CD8-positive, alpha-beta memory T cell (primary cell): ENCODE data around the gene TTLL9. TPM values are rescaled to one million over a fixed set of nuclear protein-coding genes. Genes with fewer than 3 reads are reported as not detected.

ENCODE experiments used
- CTCF ChIA-PET: fragments of 350-600 bp; sonication (Branson Sonifier 250); formaldehyde crosslinking; loops from one replicate; lab custom pipeline; 2021; ENCODE audit warnings: antibody characterized with exemption; lab: Charles Lee
- POLR2A ChIA-PET: fragments of 350-600 bp; sonication (Branson Sonifier 250); formaldehyde crosslinking; loops from one replicate; lab custom pipeline; 2021; ENCODE audit warnings: antibody characterized with exemption; lab: Charles Lee
- DNase-seq, 5 donors: peaks; one replicate each; pipeline versions ENCODE4 v3.0.0 to v3.0.0-alpha.2; 2020 to 2022; ENCODE audit warnings: mixed read lengths in 1 of 5
- H3K27ac ChIP-seq: one replicate; pipeline ENCODE4 v1.7.0; 2013; ENCODE audit warnings: low read depth, mild to moderate bottlenecking, low read length, moderate library complexity
- H3K27me3 ChIP-seq: 2 replicates; pipeline ENCODE4 v1.7.0; 2013; ENCODE audit warnings: low read length, mild to moderate bottlenecking; ENCODE audit not compliant: insufficient read depth, poor library complexity, severe bottlenecking
- H3K36me3 ChIP-seq: 2 replicates; pipeline ENCODE4 v1.7.0; 2013; ENCODE audit warnings: mild to moderate bottlenecking, low read length, moderate library complexity; ENCODE audit not compliant: insufficient read depth
- H3K4me1 ChIP-seq: 2 replicates; pipeline ENCODE4 v1.7.0; 2013; ENCODE audit warnings: mild to moderate bottlenecking, low read length, moderate library complexity; ENCODE audit not compliant: insufficient read depth
- H3K4me3 ChIP-seq: 2 replicates; pipeline ENCODE4 v1.7.0; 2013; ENCODE audit warnings: mild to moderate bottlenecking, low read length
- H3K9me3 ChIP-seq: 2 replicates; pipeline ENCODE4 v1.7.0; 2013; ENCODE audit warnings: mild to moderate bottlenecking, low read length
- H3K27ac Mint-ChIP-seq, 8 donors: one replicate each; pipeline ENCODE4 v1.8.0; 2020 to 2021; ENCODE audit warnings: mixed read lengths in 8 of 8, mild to moderate bottlenecking in 6 of 8, inconsistent platforms in 3 of 8, moderate library complexity in 3 of 8
- H3K27me3 Mint-ChIP-seq, 2 donors: one replicate each; pipeline ENCODE4 v1.8.0; 2020 to 2021; ENCODE audit warnings: mixed read lengths in 2 of 2, mild to moderate bottlenecking in 1 of 2, moderate library complexity in 1 of 2
- H3K36me3 Mint-ChIP-seq, 3 donors: one replicate each; pipeline ENCODE4 v1.8.0; 2020 to 2021; ENCODE audit warnings: mixed read lengths in 3 of 3, inconsistent platforms in 1 of 3, mild to moderate bottlenecking in 1 of 3
- H3K4me1 Mint-ChIP-seq, 3 donors: one replicate each; pipeline ENCODE4 v1.8.0; 2020 to 2021; ENCODE audit warnings: mixed read lengths in 3 of 3, inconsistent platforms in 1 of 3, mild to moderate bottlenecking in 1 of 3
- H3K4me3 Mint-ChIP-seq, 7 donors: one replicate each; pipeline ENCODE4 v1.8.0; 2020 to 2021; ENCODE audit warnings: mixed read lengths in 7 of 7, mild to moderate bottlenecking in 6 of 7, moderate library complexity in 4 of 7, inconsistent platforms in 2 of 7
- H3K9me3 Mint-ChIP-seq, 5 donors: one replicate each; pipeline ENCODE4 v1.8.0; 2020 to 2022; ENCODE audit warnings: mixed read lengths in 5 of 5, mild to moderate bottlenecking in 3 of 5, moderate library complexity in 2 of 5, inconsistent platforms in 1 of 5
- polyA plus RNA-seq: library from polyadenylated mRNA; unstranded; fragments of 300-500 nt; fragmentation: Illumina TruSeq; gene quantifications from one replicate; pipeline ENCODE4 v1.2.3, GENCODE V29; 2021
- total RNA-seq, 2 experiments: library from RNA; stranded (reverse); gene quantifications; one replicate each; pipeline ENCODE4 v1.2.3, GENCODE V29; 2021

TTLL9 gene
- total and polyA plus RNA-seq, 3 experiments from 2014 or later, result not detected

DNA sequence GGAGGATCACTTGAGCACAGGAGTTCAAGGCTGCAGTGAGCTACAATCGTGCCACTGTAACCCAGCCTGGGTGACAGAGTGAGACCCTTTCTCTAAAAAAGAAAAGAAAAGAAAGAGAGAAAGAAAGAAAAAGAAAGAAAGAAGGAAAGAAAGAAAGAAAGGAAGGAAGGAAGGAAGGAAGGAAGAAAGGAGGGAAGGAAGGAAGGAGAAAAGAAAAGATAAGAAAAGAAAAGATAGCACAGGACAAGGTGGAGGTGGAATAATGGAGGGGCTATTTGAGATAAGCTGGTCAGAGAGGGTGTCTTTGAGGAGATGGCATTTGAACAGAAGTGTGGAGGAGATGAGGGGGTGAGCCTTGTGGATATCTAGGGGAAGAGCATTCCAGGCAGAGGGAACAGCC lies 84.1 kb downstream of the TTLL9 start:
- Histone ChIP-seq H3K4me3 (no peak overlapping the region), H3K27me3 (peaks cover 5% of the 10 kb centered on the region), H3K4me1 (peaks cover 21% of the 10 kb centered on the region), H3K36me3 (no peaks in the 10 kb centered on the region), H3K27ac (no peak overlapping the region), H3K9me3 (no peaks in the 10 kb centered on the region)
- H3K36me3 Mint-ChIP-seq, result peaks cover 0 to 16% (median 3%) of the 10 kb centered on the region in 3 donors
- H3K27ac Mint-ChIP-seq, result no peak overlapping the region
- H3K4me1 Mint-ChIP-seq, result peaks cover 24 to 28% (median 28%) of the 10 kb centered on the region in 3 donors
- H3K4me3 Mint-ChIP-seq, result no peak overlapping the region
- peaks cover 18 to 28% of the 10 kb centered on the region in 2 donors for H3K27me3 Mint-ChIP-seq
- H3K9me3 Mint-ChIP-seq, result no peaks in the 10 kb centered on the region
- DNase-seq, result no peak
- POLR2A ChIA-PET, result no interaction called here
- CTCF ChIA-PET, result interaction anchor here (0.9 kb wide), 1 partner anchor 13 kb away, joined by 3 read pairs; no protein-coding TSS in a partner anchor

DNA sequence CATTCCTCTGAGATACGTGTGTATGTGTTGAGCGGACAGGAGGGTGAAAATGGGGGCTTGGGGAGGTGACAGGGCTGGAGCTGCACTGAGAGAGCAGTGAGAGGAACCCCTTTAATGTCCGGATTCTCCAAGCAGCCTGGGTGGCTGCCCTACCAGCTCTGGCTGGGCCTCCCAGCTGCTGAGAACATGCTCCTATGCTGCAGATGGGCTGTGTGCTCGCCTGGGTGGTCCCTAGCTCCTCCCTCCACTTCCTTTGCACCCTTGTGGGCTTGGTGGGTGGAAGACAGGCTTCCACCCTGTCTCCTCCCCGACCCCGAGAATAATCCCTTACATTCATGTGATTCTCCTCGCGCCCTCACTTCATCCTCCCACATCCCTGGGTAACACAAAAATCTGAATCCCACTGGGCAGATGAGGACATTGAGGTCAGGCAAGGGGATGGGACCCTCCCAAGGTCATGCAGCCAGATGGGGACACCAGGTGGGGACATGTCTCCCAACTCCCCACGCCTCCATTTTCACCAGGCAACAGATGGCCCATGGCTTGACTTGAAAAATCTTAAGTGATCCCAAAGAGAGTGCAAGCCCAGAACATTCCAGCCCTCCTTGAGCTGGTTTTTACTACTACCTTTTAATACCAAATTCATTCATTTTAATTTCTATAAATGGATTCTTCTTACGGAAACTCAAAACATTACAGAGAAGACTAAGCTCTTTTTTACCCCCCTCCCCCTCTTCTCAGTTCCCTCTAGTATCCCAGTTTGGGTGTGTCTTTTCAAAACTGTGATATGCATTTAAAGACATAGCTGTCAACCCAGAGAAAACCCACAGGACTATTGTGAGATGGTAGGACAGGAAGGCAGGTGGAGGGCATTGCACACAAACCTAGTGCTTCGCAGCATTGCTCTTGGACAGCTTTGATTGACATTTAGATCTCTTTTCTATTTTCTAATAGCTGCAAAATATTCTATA lies 86.4 kb downstream of the TTLL9 start:
- POLR2A ChIA-PET, result no interaction called here
- no peaks in the 10 kb centered on the region for H3K36me3 ChIP-seq
- Mint-ChIP-seq H3K27me3 (peaks cover 21 to 47% of the 10 kb centered on the region in 2 donors), H3K27ac (no peak overlapping the region), H3K4me1 (peaks cover 5% of the 10 kb centered on the region in 3 donors), H3K36me3 (peaks cover 0 to under 1% (median 0%) of the 10 kb centered on the region in 3 donors), H3K9me3 (no peaks in the 10 kb centered on the region), H3K4me3 (no peak overlapping the region)
- DNase-seq, result no peak
- H3K27me3 ChIP-seq, result peaks cover 5% of the 10 kb centered on the region
- CTCF ChIA-PET, result interaction anchor here (0.9 kb wide), 2 partner anchors 104 to 110 kb away, joined by 3 read pairs; no protein-coding TSS in a partner anchor
- no peak overlapping the region for H3K4me3 ChIP-seq
- H3K4me1 ChIP-seq, result peaks cover 4% of the 10 kb centered on the region
- H3K27ac ChIP-seq, result no peak overlapping the region
- H3K9me3 ChIP-seq, result no peaks in the 10 kb centered on the region

DNA sequence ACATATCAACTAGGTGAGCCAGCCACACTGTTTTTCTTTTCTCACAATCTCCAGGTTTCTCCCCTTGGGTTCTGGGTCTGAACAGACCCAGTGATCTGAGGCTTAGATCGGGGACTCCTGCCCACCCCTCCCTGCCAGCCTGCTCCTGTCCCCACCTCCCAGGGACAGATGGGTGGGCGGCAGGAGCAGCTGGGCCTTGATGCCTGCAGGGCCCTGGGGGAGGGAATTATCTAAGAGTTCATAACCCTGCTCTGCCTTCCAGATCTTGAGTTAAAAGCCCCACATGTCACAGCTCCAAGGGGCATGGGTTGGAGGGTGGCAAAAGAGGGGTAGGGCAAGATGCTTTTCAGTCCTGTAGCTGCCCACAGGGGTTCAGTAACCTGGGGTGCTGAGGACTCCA lies 92.3 kb downstream of the TTLL9 start:
- Histone ChIP-seq H3K36me3 (no peaks in the 10 kb centered on the region), H3K9me3 (no peaks in the 10 kb centered on the region), H3K27ac (no peak overlapping the region), H3K4me1 (no peaks in the 10 kb centered on the region), H3K27me3 (peaks cover 14% of the 10 kb centered on the region), H3K4me3 (no peak overlapping the region)
- H3K4me3 Mint-ChIP-seq, result no peak overlapping the region
- H3K27ac Mint-ChIP-seq, result no peak overlapping the region
- peaks cover 0 to 3% (median 0%) of the 10 kb centered on the region in 5 donors for H3K9me3 Mint-ChIP-seq
- peaks cover 0 to 4% (median 0%) of the 10 kb centered on the region in 3 donors for H3K36me3 Mint-ChIP-seq
- H3K4me1 Mint-ChIP-seq, result peaks cover 0 to 5% (median 4%) of the 10 kb centered on the region in 3 donors
- POLR2A ChIA-PET, result no interaction called here
- H3K27me3 Mint-ChIP-seq, result peaks cover 37 to 70% of the 10 kb centered on the region in 2 donors
- no peak for DNase-seq
- CTCF ChIA-PET, result no interaction called here

DNA sequence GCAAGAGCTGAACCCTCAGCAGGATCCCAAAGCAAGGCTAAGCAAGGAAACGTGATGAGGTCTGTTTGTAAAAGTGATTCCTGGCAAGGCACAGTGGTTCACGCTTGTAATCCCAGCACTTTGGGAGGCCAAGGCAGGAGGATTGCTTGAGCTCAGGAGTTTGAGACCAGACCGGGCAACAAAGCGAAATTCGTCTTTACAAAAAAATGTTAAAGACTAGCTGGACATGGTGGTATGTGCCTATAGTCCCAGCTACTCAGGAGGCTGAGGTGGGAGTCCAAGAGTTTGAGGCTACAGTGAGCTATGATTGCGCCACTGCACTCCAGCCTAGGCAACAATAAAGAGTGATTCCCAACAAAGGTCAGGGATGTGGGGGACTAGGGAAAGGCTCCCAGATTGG lies 93.5 kb downstream of the TTLL9 start:
- H3K36me3 Mint-ChIP-seq, result peaks cover 0 to 4% (median 0%) of the 10 kb centered on the region in 3 donors
- Histone ChIP-seq H3K27ac (no peak overlapping the region), H3K27me3 (peaks cover 18% of the 10 kb centered on the region), H3K4me1 (no peaks in the 10 kb centered on the region), H3K36me3 (no peaks in the 10 kb centered on the region), H3K9me3 (no peaks in the 10 kb centered on the region), H3K4me3 (no peak overlapping the region)
- CTCF ChIA-PET, result interaction anchor here (0.8 kb wide), 1 partner anchor 12 kb away, joined by 3 read pairs; the partner anchor contains the start of gene PDRG1
- no peak overlapping the region for H3K4me3 Mint-ChIP-seq
- no peak for DNase-seq
- peaks cover 36 to 72% of the 10 kb centered on the region in 2 donors for H3K27me3 Mint-ChIP-seq
- H3K27ac Mint-ChIP-seq, result no peak overlapping the region
- H3K4me1 Mint-ChIP-seq, result peaks cover 5 to 10% (median 8%) of the 10 kb centered on the region in 3 donors
- POLR2A ChIA-PET, result no interaction called here
- peaks cover 0 to 3% (median 2%) of the 10 kb centered on the region in 5 donors for H3K9me3 Mint-ChIP-seq

DNA sequence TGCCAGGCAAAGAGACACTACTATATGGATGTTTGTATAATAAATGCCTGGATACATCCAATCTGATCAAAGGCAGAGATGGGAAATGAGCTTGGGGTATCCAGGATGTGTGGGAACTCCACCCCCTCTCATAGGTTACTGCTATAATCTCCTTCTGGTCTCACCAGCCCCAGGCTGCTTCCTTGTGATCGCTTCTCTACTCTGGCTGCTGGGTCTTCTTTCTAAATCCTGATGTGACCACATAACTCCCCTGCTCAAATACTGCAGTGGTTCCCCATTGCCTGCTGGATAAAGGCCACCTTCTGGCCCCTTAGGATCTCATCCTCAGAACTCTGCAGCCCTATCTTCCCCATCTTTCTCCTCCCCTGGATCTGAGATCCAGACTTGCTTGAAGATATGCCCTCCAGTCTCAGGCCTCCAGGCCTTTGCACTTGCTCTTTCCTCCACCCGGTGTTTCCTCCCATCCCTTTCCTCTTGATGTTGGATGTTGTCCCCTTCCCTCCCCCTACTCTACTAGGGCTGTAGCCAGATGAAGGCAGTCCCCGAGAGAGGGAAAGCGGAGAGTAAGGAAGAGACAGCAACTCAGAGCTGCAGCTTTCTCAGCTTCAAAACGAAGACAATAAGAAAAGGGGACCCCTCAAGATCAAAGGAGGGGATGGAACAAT lies 96.7 kb downstream of the TTLL9 start:
- H3K4me1 ChIP-seq, result no peaks in the 10 kb centered on the region
- Mint-ChIP-seq H3K9me3 (peaks cover 0 to 4% (median 2%) of the 10 kb centered on the region in 5 donors), H3K4me3 (peak overlapping the region; percentile 28 to 77 (median 52)), H3K27ac (peak overlapping the region in 2 of 8 donors; percentile 45 to 91), H3K36me3 (peaks cover 0 to 4% (median 0%) of the 10 kb centered on the region in 3 donors), H3K4me1 (peaks cover 5 to 13% (median 8%) of the 10 kb centered on the region in 3 donors), H3K27me3 (peaks cover 40 to 70% of the 10 kb centered on the region in 2 donors)
- H3K27me3 ChIP-seq, result peaks cover 25% of the 10 kb centered on the region
- no peaks in the 10 kb centered on the region for H3K9me3 ChIP-seq
- no peaks in the 10 kb centered on the region for H3K36me3 ChIP-seq
- POLR2A ChIA-PET, result no interaction called here
- CTCF ChIA-PET, result interaction anchor here (2.6 kb wide), 1 partner anchor 15 kb away, joined by 11 read pairs; the partner anchor contains the start of gene PDRG1
- DNase-seq, result no peak
- no peak overlapping the region for H3K27ac ChIP-seq
- no peak overlapping the region for H3K4me3 ChIP-seq

DNA sequence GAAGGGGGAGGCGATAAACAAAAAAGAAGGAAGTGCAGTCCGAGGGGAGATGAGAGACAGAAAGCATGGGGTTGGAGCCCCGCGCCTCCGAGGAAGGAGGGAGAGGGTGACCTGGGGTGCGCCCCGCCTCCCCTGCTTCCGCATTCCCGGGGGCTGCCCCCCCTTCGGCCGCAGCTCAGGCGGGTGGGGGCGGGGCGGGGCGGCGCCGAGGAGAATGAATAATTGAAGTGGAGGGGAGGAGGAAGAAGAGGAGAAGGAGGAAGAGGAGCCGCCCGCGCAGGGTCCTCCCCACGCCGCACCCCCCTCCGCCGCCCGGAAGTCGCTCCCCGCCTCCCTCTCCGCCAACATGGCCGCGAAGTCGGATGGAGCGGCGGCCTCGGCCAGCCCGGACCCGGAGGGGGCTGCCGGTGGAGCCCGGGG lies 97.4 kb downstream of the TTLL9 start, which contains the start of gene XKR7:
TSS of gene XKR7 (plus strand) at position 322 of the 420 bp plus-strand sequence. CDS start at position 347, 25 bp downstream.
- Mint-ChIP-seq H3K4me1 (peaks cover 5 to 13% (median 8%) of the 10 kb centered on the region in 3 donors), H3K4me3 (peak within 1 kb of the TSS; percentile 73 to 87 (median 85)), H3K27ac (peak within 1 kb of the TSS in 3 of 8 donors; percentile 55 to 91 (median 61)), H3K27me3 (peaks cover 42 to 71% of the 10 kb centered on the region in 2 donors), H3K36me3 (peaks cover 0 to 4% (median 0%) of the 10 kb centered on the region in 3 donors), H3K9me3 (peaks cover 0 to 4% (median 2%) of the 10 kb centered on the region in 5 donors)
- peaks cover 25% of the 10 kb centered on the region for H3K27me3 ChIP-seq
- CTCF ChIA-PET, result interaction anchor here (1.1 kb wide), 1 partner anchor 16 kb away, joined by 5 read pairs; the partner anchor contains the start of gene PDRG1
- H3K27ac ChIP-seq, result no peak within 1 kb of the TSS
- H3K4me3 ChIP-seq, result no peak within 1 kb of the TSS
- H3K4me1 ChIP-seq, result no peaks in the 10 kb centered on the region
- POLR2A ChIA-PET, result no interaction called here
- H3K9me3 ChIP-seq, result no peaks in the 10 kb centered on the region
- no peaks in the 10 kb centered on the region for H3K36me3 ChIP-seq
- DNase-seq, result no peak

DNA sequence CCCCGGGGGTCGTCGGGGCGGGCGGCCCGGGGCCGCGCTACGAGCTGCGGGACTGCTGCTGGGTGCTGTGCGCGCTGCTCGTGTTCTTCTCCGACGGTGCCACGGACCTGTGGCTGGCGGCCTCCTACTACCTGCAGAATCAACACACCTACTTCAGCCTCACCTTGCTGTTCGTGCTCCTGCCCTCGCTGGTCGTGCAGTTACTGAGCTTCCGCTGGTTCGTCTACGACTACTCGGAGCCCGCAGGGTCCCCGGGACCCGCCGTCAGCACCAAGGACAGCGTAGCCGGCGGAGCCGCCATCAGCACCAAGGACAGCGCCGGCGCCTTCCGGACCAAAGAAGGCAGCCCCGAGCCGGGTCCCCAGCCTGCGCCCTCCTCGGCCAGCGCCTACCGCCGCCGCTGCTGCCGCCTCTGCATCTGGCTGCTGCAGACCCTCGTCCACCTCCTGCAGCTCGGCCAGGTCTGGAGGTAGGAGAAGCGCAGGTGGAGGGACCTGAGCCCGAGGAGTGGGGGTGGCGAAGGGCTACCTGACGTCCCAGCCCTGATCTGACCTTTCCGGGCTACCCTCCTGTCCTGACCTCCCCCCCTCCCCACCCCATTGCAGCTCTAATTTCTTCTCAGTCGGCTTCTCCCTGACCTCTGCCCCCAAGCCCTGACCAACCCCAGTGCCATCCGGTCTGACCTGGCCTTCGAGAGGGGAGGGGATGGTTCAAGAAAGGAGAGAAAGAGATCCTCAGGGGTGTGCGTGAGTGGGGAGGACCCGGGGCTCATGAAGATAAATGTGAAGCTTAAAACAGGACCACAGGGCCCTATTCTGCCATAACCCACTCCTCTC lies 98.1 kb downstream of the TTLL9 start:
- Mint-ChIP-seq H3K27ac (peak overlapping the region in 2 of 8 donors; percentile 55 to 61), H3K4me3 (peak overlapping the region; percentile 73 to 87 (median 85)), H3K9me3 (peaks cover 0 to 4% (median 2%) of the 10 kb centered on the region in 5 donors), H3K36me3 (peaks cover 0 to 4% (median 0%) of the 10 kb centered on the region in 3 donors), H3K27me3 (peaks cover 45 to 73% of the 10 kb centered on the region in 2 donors), H3K4me1 (peaks cover 5 to 13% (median 8%) of the 10 kb centered on the region in 3 donors)
- H3K4me3 ChIP-seq, result no peak overlapping the region
- H3K27me3 ChIP-seq, result peaks cover 25% of the 10 kb centered on the region
- no peaks in the 10 kb centered on the region for H3K9me3 ChIP-seq
- POLR2A ChIA-PET, result no interaction called here
- H3K36me3 ChIP-seq, result no peaks in the 10 kb centered on the region
- no peak overlapping the region for H3K27ac ChIP-seq
- CTCF ChIA-PET, result interaction anchor here (0.7 to 1.4 kb wide), 3 partner anchors 16 to 116 kb away, joined by 3 to 5 read pairs (median 3); partner anchors contain the start of gene PDRG1
- DNase-seq, result peak; percentile 72 to 86 (median 79)
- no peaks in the 10 kb centered on the region for H3K4me1 ChIP-seq
